IMR-90 (cell line): ENCODE data around the gene ZNF407. TPM values are rescaled to one million over a fixed set of nuclear protein-coding genes. Genes with fewer than 3 reads are reported as not detected.

ENCODE experiments used
- ATAC-seq: fragments of 200-7000 bp; cut with Tn5 transposase; 2 replicates; pipeline ENCODE4 v1.9.1; 2020; ENCODE audit warnings: low read depth, mild to moderate bottlenecking, moderate library complexity
- BruUV-seq: library from RNA; stranded (reverse); fragments of 400-500 nt; replicated peaks from 2 replicates; lab custom pipeline; 2021; lab: Mats Ljungman, UMichigan
- CTCF ChIA-PET: fragments of 300-600 bp; formaldehyde crosslinking; extraction: SDS; loops from one replicate; lab custom pipeline; 2021; ENCODE audit warnings: antibody characterized with exemption; lab: Yijun Ruan, JAX
- POLR2A ChIA-PET: fragments of 300-600 bp; sonication (Branson Sonifier 250); formaldehyde crosslinking; loops from one replicate; lab custom pipeline; 2022; ENCODE audit warnings: antibody characterized with exemption; ENCODE audit not compliant: unreplicated experiment; lab: Charles Lee
- DNase-seq: peaks from one replicate; pipeline ENCODE4 v3.0.0; 2013
- H2AFZ ChIP-seq: replicated peaks from 2 replicates; pipeline ENCODE3; 2013; ENCODE audit warnings: low read length, mild to moderate bottlenecking; ENCODE audit not compliant: poor library complexity
- H2AK5ac ChIP-seq: 2 replicates; pipeline ENCODE4 v1.6.1; 2013; ENCODE audit warnings: low read depth, low read length, inconsistent platforms
- H2AK9ac ChIP-seq: replicated peaks from 2 replicates; pipeline ENCODE3; 2013; ENCODE audit warnings: mild to moderate bottlenecking, low read depth, low read length, moderate library complexity; ENCODE audit not compliant: poor library complexity
- H2BK120ac ChIP-seq: 2 replicates; pipeline ENCODE4 v1.6.1; 2013; ENCODE audit warnings: low read depth, low read length, inconsistent platforms
- H2BK15ac ChIP-seq: 3 replicates; pipeline ENCODE4 v1.6.1; 2013; ENCODE audit warnings: low read depth, low read length, inconsistent platforms
- H2BK20ac ChIP-seq: 2 replicates; pipeline ENCODE4 v1.6.1; 2013; ENCODE audit warnings: low read depth, mild to moderate bottlenecking, inconsistent platforms, low read length, moderate library complexity
- H2BK5ac ChIP-seq: 2 replicates; pipeline ENCODE4 v1.6.1; 2013; ENCODE audit warnings: mild to moderate bottlenecking, low read depth, low read length, inconsistent platforms; ENCODE audit not compliant: poor library complexity, severe bottlenecking
- H3K14ac ChIP-seq: replicated peaks from 2 replicates; pipeline ENCODE4 v1.6.1; 2013; ENCODE audit warnings: low read depth, low read length, inconsistent platforms
- H3K18ac ChIP-seq: 2 replicates; pipeline ENCODE4 v1.6.1; 2013; ENCODE audit warnings: low read depth, low read length, control low read depth
- H3K23ac ChIP-seq: 2 replicates; pipeline ENCODE4 v1.6.1; 2013; ENCODE audit warnings: low read depth, low read length, inconsistent platforms
- H3K27ac ChIP-seq: 2 replicates; pipeline ENCODE4 v1.5.1; 2013; ENCODE audit warnings: mild to moderate bottlenecking, control low read depth, low read length; ENCODE audit not compliant: insufficient read depth
- H3K27me3 ChIP-seq: 2 replicates; pipeline ENCODE4 v1.6.1; 2013; ENCODE audit warnings: low read length; ENCODE audit not compliant: control insufficient read depth, insufficient read depth
- H3K36me3 ChIP-seq: 2 replicates; pipeline ENCODE4 v1.6.1; 2013; ENCODE audit warnings: low read length, mixed read lengths; ENCODE audit not compliant: control insufficient read depth, insufficient read depth
- H3K4ac ChIP-seq: 2 replicates; pipeline ENCODE4 v1.6.1; 2013; ENCODE audit warnings: low read depth, low read length, inconsistent platforms
- H3K4me1 ChIP-seq: 2 replicates; pipeline ENCODE4 v1.6.1; 2013; ENCODE audit warnings: low read length, mixed read lengths; ENCODE audit not compliant: control insufficient read depth, insufficient read depth
- H3K4me2 ChIP-seq: 2 replicates; pipeline ENCODE4 v1.6.1; 2013; ENCODE audit warnings: low read depth, mild to moderate bottlenecking, control low read depth, low read length, moderate library complexity
- H3K4me3 ChIP-seq: 2 replicates; pipeline ENCODE4 v1.5.1; 2013; ENCODE audit warnings: low read depth, mild to moderate bottlenecking, control low read depth, low read length, moderate library complexity; ENCODE audit not compliant: insufficient read depth
- H3K56ac ChIP-seq: 2 replicates; pipeline ENCODE4 v1.6.1; 2013; ENCODE audit warnings: low read length, inconsistent platforms; ENCODE audit not compliant: insufficient read depth; ENCODE audit errors: extremely low read depth
- H3K79me1 ChIP-seq, 2 experiments: 2 replicates each; pipeline ENCODE4 v1.6.1; 2013; ENCODE audit warnings: low read length in 2 of 2, inconsistent platforms in 1 of 2, low read depth in 1 of 2
- H3K9ac ChIP-seq: 2 replicates; pipeline ENCODE4 v1.6.1; 2013; ENCODE audit warnings: low read depth, low read length, control low read depth
- H3K9me1 ChIP-seq: 2 replicates; pipeline ENCODE4 v1.6.1; 2013; ENCODE audit warnings: low read length, inconsistent platforms; ENCODE audit not compliant: insufficient read depth
- H3K9me3 ChIP-seq: 2 replicates; pipeline ENCODE4 v1.6.1; 2013; ENCODE audit warnings: low read length; ENCODE audit not compliant: control insufficient read depth, insufficient read depth
- H4K20me1 ChIP-seq: 2 replicates; pipeline ENCODE4 v1.6.1; 2013; ENCODE audit warnings: low read length, inconsistent platforms; ENCODE audit not compliant: insufficient read depth
- H4K5ac ChIP-seq: 2 replicates; pipeline ENCODE4 v1.6.1; 2013; ENCODE audit warnings: mild to moderate bottlenecking, low read depth, low read length, control low read depth
- H4K8ac ChIP-seq, 2 experiments: 2 replicates each; pipeline ENCODE4 v1.6.1; 2013; ENCODE audit warnings: low read depth in 2 of 2, low read length in 2 of 2, control low read depth in 1 of 2, inconsistent platforms in 1 of 2
- H4K91ac ChIP-seq: 2 replicates; pipeline ENCODE4 v1.6.1; 2013; ENCODE audit warnings: low read depth, low read length, inconsistent platforms; ENCODE audit not compliant: insufficient read depth
- BHLHE40 ChIP-seq: fragments of 150-350 bp; IDR thresholded peaks from 2 replicates; pipeline ENCODE4 v1.6.1; 2016; ENCODE audit warnings: mild to moderate bottlenecking, low read depth, low read length
- CEBPB ChIP-seq: IDR thresholded peaks from 2 replicates; pipeline ENCODE4 v1.6.1; 2012; ENCODE audit warnings: low read depth, low read length, improper control_type of control experiment
- CTCF ChIP-seq: conservative IDR thresholded peaks from 2 replicates; pipeline ENCODE4 v1.5.1; 2012; ENCODE audit warnings: mild to moderate bottlenecking, low read depth, low read length, improper control_type of control experiment
- ELK1 ChIP-seq: fragments of 150-350 bp; IDR thresholded peaks from 2 replicates; pipeline ENCODE4 v1.6.1; 2016; ENCODE audit warnings: low read depth, mild to moderate bottlenecking, low read length, moderate library complexity, borderline replicate concordance
- FOS ChIP-seq: fragments of 150-350 bp; IDR thresholded peaks from 2 replicates; pipeline ENCODE4 v1.6.1; 2016; ENCODE audit warnings: low read depth, low read length
- MAFK ChIP-seq: IDR thresholded peaks from 2 replicates; pipeline ENCODE4 v1.6.1; 2012; ENCODE audit warnings: low read depth, low read length, improper control_type of control experiment
- MAZ ChIP-seq: IDR thresholded peaks from 2 replicates; pipeline ENCODE4 v1.6.1; 2012; ENCODE audit warnings: low read depth, mild to moderate bottlenecking, low read length, improper control_type of control experiment, moderate library complexity, borderline replicate concordance
- POLR2A ChIP-seq: IDR thresholded peaks from 2 replicates; pipeline ENCODE4 v1.6.1; 2012; ENCODE audit warnings: mild to moderate bottlenecking, low read depth, low read length
- RAD21 ChIP-seq: IDR thresholded peaks from 2 replicates; pipeline ENCODE4 v1.6.1; 2012; ENCODE audit warnings: low read length, improper control_type of control experiment
- RFX5 ChIP-seq: IDR thresholded peaks from 2 replicates; pipeline ENCODE4 v1.8.0; 2012; ENCODE audit warnings: low read depth, mild to moderate bottlenecking, low read length, moderate library complexity
- SMC3 ChIP-seq: fragments of 150-350 bp; IDR thresholded peaks from 2 replicates; pipeline ENCODE4 v1.6.1; 2016; ENCODE audit warnings: low read depth, mild to moderate bottlenecking, antibody characterized with exemption, low read length, moderate library complexity
- USF2 ChIP-seq: fragments of 150-350 bp; IDR thresholded peaks from 2 replicates; pipeline ENCODE4 v1.6.1; 2017; ENCODE audit warnings: mild to moderate bottlenecking, antibody characterized with exemption, low read length, low read depth
- WGBS, 2 experiments: methylation state at CpG; one replicate each; pipeline versions ENCODE4 v1.1.5 to v1.1.7; 2013; ENCODE audit warnings: missing lambda C conversion rate in 2 of 2; ENCODE audit not compliant: insufficient read length in 1 of 2; ENCODE audit errors: extremely low coverage in 2 of 2; 5-methylcytosine and 5-hydroxymethylcytosine counted together
- dilution Hi-C: fragments of 300-500 bp; cut with HindIII; formaldehyde crosslinking; loops from one replicate; pipeline ENCODE4 v1.14.3; 2018; ENCODE audit warnings: low sequenced_read_pairs; ENCODE audit not compliant: unreplicated experiment
- in situ Hi-C: fragments of 300-500 bp; cut with MboI; formaldehyde crosslinking; loops from 3 replicates; pipeline ENCODE4 v1.14.3; 2019; ENCODE audit warnings: low sequenced_read_pairs, inconsistent platforms, mixed read lengths
- intact Hi-C: fragments of 100-400 bp; cut with micrococcal nuclease; formaldehyde crosslinking; loops from 2 replicates; pipeline ENCODE4 v1.10.0; 2022
- polyA plus RNA-seq, 3 experiments: library from polyadenylated mRNA; depleted of rRNA; stranded (reverse); fragments of >200 nt; gene quantifications; 2 replicates each; pipeline ENCODE4 v1.2.3, GENCODE V29; 2012; ENCODE audit warnings: low replicate concordance in 1 of 3
- total RNA-seq: library from RNA; depleted of rRNA; stranded (reverse); fragments of >200 nt; gene quantifications from 2 replicates; pipeline ENCODE4 v1.2.3, GENCODE V29; 2012

Gene ZNF407
- total and polyA plus RNA-seq, 2 of the 4 experiments (the other 2 are of a cell fraction) = 3.1 to 20.1 TPM

GRCh38 chr18:74652392-74652988, 54.8 kb downstream of the ZNF407 start:
- dilution Hi-C loops = no loop called here

More at GRCh38 chr18:74652392-74652988, 54.8 kb downstream of the ZNF407 start:
- Histone ChIP-seq H4K20me1 (no peaks in the 10 kb centered on the region), H2AK9ac (no peak overlapping the region), H3K4me1 (peaks cover 6% of the 10 kb centered on the region), H3K9me1 (peaks cover 3% of the 10 kb centered on the region; the same call in 1 of the 2 replicates), H3K23ac (no peak overlapping the region; the same call in 1 of the 2 replicates), H3K4me2 (no peak overlapping the region), H4K8ac (no peak overlapping the region), H3K79me1 (peaks cover 0 to 8% of the 10 kb centered on the region in 2 experiments; a peak in 2 of 4 replicates), H3K4me3 (no peak overlapping the region), H3K9ac (peak overlapping the region; percentile 25; the same call in 1 of the 2 replicates), H2AFZ (no peak overlapping the region), H3K36me3 (no peaks in the 10 kb centered on the region), H4K91ac (no peak overlapping the region), H3K27me3 (no peaks in the 10 kb centered on the region), H4K5ac (no peak overlapping the region), H3K14ac (no peak overlapping the region), H2BK20ac (no peak overlapping the region), H2BK120ac (no peak overlapping the region), H3K9me3 (no peaks in the 10 kb centered on the region), H3K4ac (no peak overlapping the region), H3K27ac (no peak overlapping the region), H3K18ac (no peak overlapping the region), H3K56ac (no peak overlapping the region), H2BK15ac (no peak overlapping the region), H2AK5ac (no peak overlapping the region), H2BK5ac (no peak overlapping the region)
- intact Hi-C loops (loop anchor here (1.0 to 10.0 kb wide), 3 partner anchors 555 to 1075 kb away; no protein-coding TSS in a partner anchor), in situ Hi-C loops (loop anchor here (25.0 kb wide), 2 partner anchors 1085 to 1610 kb away; no protein-coding TSS in a partner anchor)
- DNase-seq (peak; percentile 66), ATAC-seq (peak; percentile 75)
- POLR2A ChIA-PET = no interaction called here
- no peak for TF ChIP-seq RFX5
- TF ChIP-seq ELK1 = no peak
- no peak for TF ChIP-seq MAZ
- no peak for TF ChIP-seq POLR2A
- peak; percentile 73 for TF ChIP-seq CTCF
- TF ChIP-seq USF2 = no peak
- peak; percentile 77 for TF ChIP-seq RAD21
- TF ChIP-seq MAFK = no peak
- peak; percentile 63 for TF ChIP-seq SMC3
- TF ChIP-seq CEBPB = no peak
- TF ChIP-seq FOS = no peak
- TF ChIP-seq BHLHE40 = no peak
- CTCF ChIA-PET = no interaction called here
- BruUV-seq = no TSS peak
- no CpG with 5 or more reads among the region's 4 CpGs for WGBS, 2 experiments
